Retinal pigment epithelial cell (primary cell): ENCODE results near the gene C2orf81.
A peak's percentile ranks its signal among the peaks of the same experiment; 100 is the strongest.

ENCODE experiments used
- DNase-seq: peaks from one replicate; pipeline ENCODE4 v3.0.0-alpha.2; 2010; ENCODE audit warnings: low read depth
- H3K4me3 ChIP-seq: 2 replicates; pipeline ENCODE4 v1.5.1; 2011; ENCODE audit warnings: mild to moderate bottlenecking, low read length, control low read depth, moderate library complexity
- CTCF ChIP-seq: conservative IDR thresholded peaks from 2 replicates; pipeline ENCODE4 v1.5.1; 2011; ENCODE audit warnings: low read depth, low read length, control low read depth, inconsistent platforms

Gene C2orf81

GRCh38 chr2:74458938-74459363 is 37.5 kb upstream of the C2orf81 start:
- DNase-seq: no peak
- TF ChIP-seq CTCF: no peak
- peak overlapping the region; percentile 99 for H3K4me3 ChIP-seq

GRCh38 chr2:74458132-74458937 is 36.9 kb upstream of the C2orf81 start, which contains the start of gene WBP1:
Gene WBP1, plus strand, starts transcription at chr2:74458438. Its CDS starts 165 bp downstream, at chr2:74458603.
- no peak for TF ChIP-seq CTCF
- peak within 1 kb of the TSS; percentile 99 for H3K4me3 ChIP-seq
- peak; percentile 100 for DNase-seq

- peak overlapping the region; percentile 77 for H3K4me3 ChIP-seq
- TF ChIP-seq CTCF: no peak
- no peak for DNase-seq
Observed at GRCh38 chr2:74457549-74458131, 36.2 kb upstream of the C2orf81 start.

- TF ChIP-seq CTCF: no peak
- peak overlapping the region; percentile 77 for H3K4me3 ChIP-seq
- no peak for DNase-seq
Observed at GRCh38 chr2:74457129-74457548, 35.7 kb upstream of the C2orf81 start.

GRCh38 chr2:74454654-74455511 is 33.5 kb upstream of the C2orf81 start, which contains the start of gene INO80B:
Gene INO80B, plus strand, starts transcription at chr2:74455087. Its CDS starts 30 bp downstream, at chr2:74455117.
- H3K4me3 ChIP-seq: peak within 1 kb of the TSS; percentile 96
- DNase-seq: peak; percentile 92
- no peak for TF ChIP-seq CTCF

GRCh38 chr2:74450570-74451190 is 29.3 kb upstream of the C2orf81 start:
- no peak overlapping the region for H3K4me3 ChIP-seq
- no peak for DNase-seq
- no peak for TF ChIP-seq CTCF
